WI38 (cell line): Measurements from ENCODE around the gene HMCN2.

Experiments
- H3K4me3 ChIP-seq: 2 replicates; pipeline ENCODE4 v1.5.1; 2011; ENCODE audit warnings: low read depth, mild to moderate bottlenecking, control low read depth, low read length
- CTCF ChIP-seq: IDR thresholded peaks from 2 replicates; pipeline ENCODE4 v1.5.1; 2012; ENCODE audit warnings: low read depth, mild to moderate bottlenecking, control low read depth, low read length

HMCN2 gene

GRCh38 chr9:130454096-130454811 lies 188.7 kb downstream of the HMCN2 start:
- no peak overlapping the region for H3K4me3 ChIP-seq
- no peak for TF ChIP-seq CTCF

GRCh38 chr9:130454812-130455325 lies 189.3 kb downstream of the HMCN2 start:
- H3K4me3 ChIP-seq, result no peak overlapping the region
- TF ChIP-seq CTCF, result no peak

GRCh38 chr9:130458027-130458803 lies 192.7 kb downstream of the HMCN2 start:
- no peak overlapping the region for H3K4me3 ChIP-seq
- no peak for TF ChIP-seq CTCF

- H3K4me3 ChIP-seq, result no peak overlapping the region
- TF ChIP-seq CTCF, result no peak
Observed at GRCh38 chr9:130458804-130459067, 193.2 kb downstream of the HMCN2 start.

- TF ChIP-seq CTCF, result no peak
- no peak overlapping the region for H3K4me3 ChIP-seq
Observed at GRCh38 chr9:130459151-130459550, 193.6 kb downstream of the HMCN2 start.

- TF ChIP-seq CTCF, result no peak
- no peak overlapping the region for H3K4me3 ChIP-seq
Observed at GRCh38 chr9:130459941-130460669, 194.5 kb downstream of the HMCN2 start.

GRCh38 chr9:130461218-130461630 lies 195.7 kb downstream of the HMCN2 start:
- TF ChIP-seq CTCF, result peak; percentile 82
- H3K4me3 ChIP-seq, result no peak overlapping the region
